ENCODE data around the gene WDTC1. TPM values are rescaled to one million over a fixed set of nuclear protein-coding genes. Genes with fewer than 3 reads are reported as not detected.

The WDTC1 gene
- total and polyA plus RNA-seq, 9 of the 15 experiments (the other 6 are each of a cell fraction or from before 2014, with no cell fraction given), result 0.18 to 32.3 (median 8.8) TPM

- TF ChIP-seq MGA (IDR thresholded peaks at IDR 0.05) (peak; percentile 82), ZEB2 (IDR thresholded peaks at IDR 0.05) (0 out of 2 replicates have a peak, but pooled peaks have one; percentile 21), TEAD1 (CRISPR knock-in tag; IDR thresholded peaks at IDR 0.05) (peak in 1 of 2 experiments; percentile 71; a peak in 1 of 4 replicates), MITF (IDR thresholded peaks at IDR 0.05) (no peak), MAX (CRISPR knock-in tag; IDR thresholded peaks at IDR 0.05) (peak; percentile 67), EGR1 (conservative IDR thresholded peaks at IDR 0.05) (peak; percentile 93), GTF2E2 (tag; IDR thresholded peaks at IDR 0.05) (peak; percentile 63; the same call in 1 of the 2 replicates), GABPB1 (CRISPR knock-in tag; IDR thresholded peaks at IDR 0.05) (peak; percentile 15; the same call in 1 of the 2 replicates), ILK (tag; IDR thresholded peaks at IDR 0.05; ENCODE audit: borderline replicate concordance, low read depth) (no peak), ZNF143 (CRISPR knock-in tag; IDR thresholded peaks at IDR 0.05) (peak; percentile 37; the same call in 1 of the 2 replicates), ZBTB26 (CRISPR knock-in tag; IDR thresholded peaks at IDR 0.05) (peak; percentile 65; the same call in 1 of the 2 replicates), ZNF561 (CRISPR knock-in tag; conservative IDR thresholded peaks at IDR 0.05) (no peak)
Measured at GRCh38 chr1:27342778-27343638, 108.6 kb downstream of the WDTC1 start (continued).

All from K562 (cell line).